Liver (tissue), 9 donors: ENCODE measurements around the gene MYCBPAP. TPM values are rescaled to one million over a fixed set of nuclear protein-coding genes. Genes with fewer than 3 reads are reported as not detected.

Source experiments
- DNase-seq: peaks from one replicate; pipeline ENCODE4 v3.0.0-alpha.2; 2017; ENCODE audit warnings: low spot score
- H3K27ac ChIP-seq, 2 donors: one replicate each; pipeline ENCODE4 v1.7.0; 2013; ENCODE audit warnings: inconsistent platforms in 2 of 2, low read length in 2 of 2, control low read depth in 1 of 2, low read depth in 1 of 2, mild to moderate bottlenecking in 1 of 2
- H3K27me3 ChIP-seq, 4 donors: one replicate each; pipeline versions ENCODE4 v1.6.1 to v1.7.0; 2013; ENCODE audit warnings: low read length in 3 of 4, inconsistent platforms in 1 of 4, mild to moderate bottlenecking in 1 of 4, moderate library complexity in 1 of 4; ENCODE audit not compliant: control insufficient read depth in 4 of 4, insufficient read depth in 4 of 4
- H3K36me3 ChIP-seq, 4 donors: one replicate each; pipeline versions ENCODE4 v1.6.1 to v1.7.0; 2013; ENCODE audit warnings: low read length in 3 of 4, mild to moderate bottlenecking in 3 of 4, low read depth in 1 of 4, moderate library complexity in 1 of 4; ENCODE audit not compliant: control insufficient read depth in 4 of 4, insufficient read depth in 3 of 4
- H3K4me1 ChIP-seq, 4 donors: one replicate each; pipeline versions ENCODE4 v1.6.1 to v1.7.0; 2013; ENCODE audit warnings: low read length in 3 of 4, mild to moderate bottlenecking in 3 of 4, moderate library complexity in 1 of 4; ENCODE audit not compliant: control insufficient read depth in 4 of 4, insufficient read depth in 4 of 4
- H3K4me3 ChIP-seq, 3 donors: one replicate each; pipeline versions ENCODE4 v1.6.1 to v1.7.0; 2013; ENCODE audit warnings: low read length in 3 of 3, control low read depth in 1 of 3, low read depth in 1 of 3, mild to moderate bottlenecking in 1 of 3
- H3K9ac ChIP-seq, 2 donors: one replicate each; pipeline ENCODE4 v1.7.0; 2013; ENCODE audit warnings: low read length in 2 of 2, mild to moderate bottlenecking in 2 of 2, moderate library complexity in 2 of 2, control low read depth in 1 of 2, low read depth in 1 of 2
- H3K9me3 ChIP-seq, 4 donors: one replicate each; pipeline versions ENCODE4 v1.6.1 to v1.7.0; 2013; ENCODE audit warnings: low read length in 3 of 4; ENCODE audit not compliant: control insufficient read depth in 4 of 4
- EGR1 ChIP-seq, 2 donors: IDR thresholded peaks; 2 replicates each; pipeline ENCODE4 v1.6.1; 2016 to 2018; ENCODE audit warnings: antibody characterized with exemption in 2 of 2, low read depth in 2 of 2
- FOXA1 ChIP-seq: IDR thresholded peaks from 2 replicates; pipeline ENCODE4 v1.6.1; 2016; ENCODE audit warnings: antibody characterized with exemption
- FOXA2 ChIP-seq: IDR thresholded peaks from 2 replicates; pipeline ENCODE4 v1.6.1; 2016; ENCODE audit warnings: antibody characterized with exemption
- GABPA ChIP-seq, 2 donors: IDR thresholded peaks in 1 of 2; conservative IDR thresholded peaks in 1 of 2; 2 replicates each; pipeline ENCODE4 v1.6.1; 2016; ENCODE audit warnings: antibody characterized with exemption in 2 of 2, mild to moderate bottlenecking in 1 of 2, moderate library complexity in 1 of 2
- HNF4A ChIP-seq, 2 donors: conservative IDR thresholded peaks; 2 replicates each; pipeline ENCODE4 v1.6.1; 2016; ENCODE audit warnings: antibody characterized with exemption in 2 of 2, mild to moderate bottlenecking in 2 of 2
- HNF4G ChIP-seq: IDR thresholded peaks from 2 replicates; pipeline ENCODE4 v1.6.1; 2016; ENCODE audit warnings: antibody characterized with exemption
- JUND ChIP-seq, 2 donors: IDR thresholded peaks; 2 replicates each; pipeline ENCODE4 v1.6.1; 2016; ENCODE audit warnings: antibody characterized with exemption in 2 of 2
- NR2F2 ChIP-seq: IDR thresholded peaks from 2 replicates; pipeline ENCODE4 v1.6.1; 2016; ENCODE audit warnings: antibody characterized with exemption
- RAD21 ChIP-seq, 2 donors: IDR thresholded peaks; 2 replicates each; pipeline ENCODE4 v1.6.1; 2016; ENCODE audit warnings: antibody characterized with exemption in 2 of 2, mild to moderate bottlenecking in 2 of 2
- RXRA ChIP-seq, 2 donors: IDR thresholded peaks; 2 replicates each; pipeline ENCODE4 v1.6.1; 2017 to 2018; ENCODE audit warnings: antibody characterized with exemption in 2 of 2, mild to moderate bottlenecking in 1 of 2
- SP1 ChIP-seq: IDR thresholded peaks from 2 replicates; pipeline ENCODE4 v1.6.1; 2018; ENCODE audit warnings: antibody characterized with exemption, mild to moderate bottlenecking
- TAF1 ChIP-seq: conservative IDR thresholded peaks from 2 replicates; pipeline ENCODE4 v1.6.1; 2016; ENCODE audit warnings: antibody characterized with exemption, mild to moderate bottlenecking
- YY1 ChIP-seq: IDR thresholded peaks from 2 replicates; pipeline ENCODE4 v1.6.1; 2016; ENCODE audit warnings: antibody characterized with exemption, mild to moderate bottlenecking
- WGBS: extraction: QIAGEN DNeasy Blood & Tissue Kit; methylation state at CpG from one replicate; pipeline ENCODE4 v1.1.7; 2013; 5-methylcytosine and 5-hydroxymethylcytosine counted together
- polyA plus RNA-seq, 2 donors: library from polyadenylated mRNA; stranded (reverse) in 1 of 2; unstranded in 1 of 2; fragments of 200-250 nt in 1 of 2; fragments of >200 nt in 1 of 2; fragmentation: Nextera tagmentation in 1 of 2; extraction: Ambion mirVana in 1 of 2; gene quantifications; one replicate each; pipeline versions ENCODE4 v1.2.1 to v1.2.3, GENCODE V29; 2013 to 2015
- total RNA-seq, 2 donors: library from RNA; depleted of rRNA; stranded (reverse); fragments of >200 nt; gene quantifications; one replicate each; pipeline ENCODE4 v1.2.3, GENCODE V29; 2014
- TF ChIP-seq, protein P1 (sequence below): IDR thresholded peaks from 2 replicates; pipeline ENCODE4 v1.6.1; 2016; ENCODE audit warnings: antibody characterized with exemption
- TF ChIP-seq, protein P2 (sequence below): IDR thresholded peaks from 2 replicates; pipeline ENCODE4 v1.6.1; 2016; ENCODE audit warnings: antibody characterized with exemption, mild to moderate bottlenecking
- TF ChIP-seq, protein P3 (sequence below): IDR thresholded peaks from 2 replicates; pipeline ENCODE4 v1.6.1; 2016; ENCODE audit warnings: antibody characterized with exemption
- TF ChIP-seq, protein P4 (sequence below): IDR thresholded peaks from 2 replicates; pipeline ENCODE4 v1.6.1; 2016; ENCODE audit warnings: antibody characterized with exemption
- TF ChIP-seq, protein P5 (sequence below): fragments of 150-350 bp; IDR thresholded peaks from 2 replicates; pipeline ENCODE4 v1.5.1; 2017; ENCODE audit warnings: improper control_type of control experiment, low read depth, low read length; ENCODE audit not compliant: missing input control
- donor health status: healthy.
- donor health status: healthy.
- donor health status: healthy.
- donor health status: healthy.
- donor health status: healthy.

Gene MYCBPAP
- total and polyA plus RNA-seq, 4 donors: 0.23 to 0.25 TPM; not detected in 2

DNA sequence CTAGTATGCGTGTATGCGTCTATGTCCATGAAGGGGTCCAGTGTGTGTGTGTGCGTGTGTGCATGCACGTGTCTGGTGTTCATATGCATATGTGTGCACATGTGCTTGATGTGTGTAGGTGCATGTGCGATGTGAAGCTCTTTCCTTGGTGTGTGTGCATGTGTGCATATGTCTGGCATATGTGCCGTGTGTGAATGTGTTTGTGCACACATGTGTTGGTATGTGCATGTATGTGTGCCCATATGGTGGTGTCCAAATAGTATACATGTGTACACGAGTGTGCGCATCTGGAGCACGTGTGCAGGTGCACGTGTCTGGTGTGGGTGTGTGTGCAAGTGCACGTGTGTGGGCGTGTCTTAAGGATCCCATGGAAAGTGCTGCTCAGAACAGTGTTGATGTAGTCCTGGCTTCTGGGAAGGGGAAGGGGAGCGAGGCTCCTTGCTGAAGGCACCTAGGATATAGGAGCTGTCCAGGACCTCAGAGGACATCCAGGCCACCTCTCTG lies 69.3 kb downstream of the MYCBPAP start:
- Histone ChIP-seq H3K27me3 (no peaks in the 10 kb centered on the region), H3K27ac (no peak overlapping the region), H3K9me3 (no peaks in the 10 kb centered on the region), H3K4me3 (no peak overlapping the region), H3K9ac (no peak overlapping the region), H3K36me3 (no peaks in the 10 kb centered on the region), H3K4me1 (no peaks in the 10 kb centered on the region)
- DNase-seq: no peak
- 90% methylated on average over 13 of the region's 13 CpGs for WGBS
- no peak for TF ChIP-seq GABPA (IDR thresholded peaks at IDR 0.05 in 1 of 2, conservative IDR thresholded peaks at IDR 0.05 in 1 of 2)
- TF ChIP-seq, protein P1, sequence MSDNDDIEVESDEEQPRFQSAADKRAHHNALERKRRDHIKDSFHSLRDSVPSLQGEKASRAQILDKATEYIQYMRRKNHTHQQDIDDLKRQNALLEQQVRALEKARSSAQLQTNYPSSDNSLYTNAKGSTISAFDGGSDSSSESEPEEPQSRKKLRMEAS: no peak
- no peak for TF ChIP-seq HNF4G
- no peak for TF ChIP-seq FOXA1
- TF ChIP-seq, protein P2, sequence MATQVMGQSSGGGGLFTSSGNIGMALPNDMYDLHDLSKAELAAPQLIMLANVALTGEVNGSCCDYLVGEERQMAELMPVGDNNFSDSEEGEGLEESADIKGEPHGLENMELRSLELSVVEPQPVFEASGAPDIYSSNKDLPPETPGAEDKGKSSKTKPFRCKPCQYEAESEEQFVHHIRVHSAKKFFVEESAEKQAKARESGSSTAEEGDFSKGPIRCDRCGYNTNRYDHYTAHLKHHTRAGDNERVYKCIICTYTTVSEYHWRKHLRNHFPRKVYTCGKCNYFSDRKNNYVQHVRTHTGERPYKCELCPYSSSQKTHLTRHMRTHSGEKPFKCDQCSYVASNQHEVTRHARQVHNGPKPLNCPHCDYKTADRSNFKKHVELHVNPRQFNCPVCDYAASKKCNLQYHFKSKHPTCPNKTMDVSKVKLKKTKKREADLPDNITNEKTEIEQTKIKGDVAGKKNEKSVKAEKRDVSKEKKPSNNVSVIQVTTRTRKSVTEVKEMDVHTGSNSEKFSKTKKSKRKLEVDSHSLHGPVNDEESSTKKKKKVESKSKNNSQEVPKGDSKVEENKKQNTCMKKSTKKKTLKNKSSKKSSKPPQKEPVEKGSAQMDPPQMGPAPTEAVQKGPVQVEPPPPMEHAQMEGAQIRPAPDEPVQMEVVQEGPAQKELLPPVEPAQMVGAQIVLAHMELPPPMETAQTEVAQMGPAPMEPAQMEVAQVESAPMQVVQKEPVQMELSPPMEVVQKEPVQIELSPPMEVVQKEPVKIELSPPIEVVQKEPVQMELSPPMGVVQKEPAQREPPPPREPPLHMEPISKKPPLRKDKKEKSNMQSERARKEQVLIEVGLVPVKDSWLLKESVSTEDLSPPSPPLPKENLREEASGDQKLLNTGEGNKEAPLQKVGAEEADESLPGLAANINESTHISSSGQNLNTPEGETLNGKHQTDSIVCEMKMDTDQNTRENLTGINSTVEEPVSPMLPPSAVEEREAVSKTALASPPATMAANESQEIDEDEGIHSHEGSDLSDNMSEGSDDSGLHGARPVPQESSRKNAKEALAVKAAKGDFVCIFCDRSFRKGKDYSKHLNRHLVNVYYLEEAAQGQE: no peak
- TF ChIP-seq, protein P3, sequence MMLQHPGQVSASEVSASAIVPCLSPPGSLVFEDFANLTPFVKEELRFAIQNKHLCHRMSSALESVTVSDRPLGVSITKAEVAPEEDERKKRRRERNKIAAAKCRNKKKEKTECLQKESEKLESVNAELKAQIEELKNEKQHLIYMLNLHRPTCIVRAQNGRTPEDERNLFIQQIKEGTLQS: no peak
- TF ChIP-seq, protein P4, sequence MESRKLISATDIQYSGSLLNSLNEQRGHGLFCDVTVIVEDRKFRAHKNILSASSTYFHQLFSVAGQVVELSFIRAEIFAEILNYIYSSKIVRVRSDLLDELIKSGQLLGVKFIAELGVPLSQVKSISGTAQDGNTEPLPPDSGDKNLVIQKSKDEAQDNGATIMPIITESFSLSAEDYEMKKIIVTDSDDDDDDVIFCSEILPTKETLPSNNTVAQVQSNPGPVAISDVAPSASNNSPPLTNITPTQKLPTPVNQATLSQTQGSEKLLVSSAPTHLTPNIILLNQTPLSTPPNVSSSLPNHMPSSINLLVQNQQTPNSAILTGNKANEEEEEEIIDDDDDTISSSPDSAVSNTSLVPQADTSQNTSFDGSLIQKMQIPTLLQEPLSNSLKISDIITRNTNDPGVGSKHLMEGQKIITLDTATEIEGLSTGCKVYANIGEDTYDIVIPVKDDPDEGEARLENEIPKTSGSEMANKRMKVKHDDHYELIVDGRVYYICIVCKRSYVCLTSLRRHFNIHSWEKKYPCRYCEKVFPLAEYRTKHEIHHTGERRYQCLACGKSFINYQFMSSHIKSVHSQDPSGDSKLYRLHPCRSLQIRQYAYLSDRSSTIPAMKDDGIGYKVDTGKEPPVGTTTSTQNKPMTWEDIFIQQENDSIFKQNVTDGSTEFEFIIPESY: no peak
- TF ChIP-seq RAD21 (IDR thresholded peaks at IDR 0.05): no peak
- TF ChIP-seq RXRA (IDR thresholded peaks at IDR 0.05): no peak
- no peak for TF ChIP-seq EGR1 (IDR thresholded peaks at IDR 0.05; ENCODE audit: low read depth in 2 of 2)
- TF ChIP-seq FOXA2: no peak
- no peak for TF ChIP-seq SP1
- TF ChIP-seq NR2F2: no peak
- TF ChIP-seq, protein P5, sequence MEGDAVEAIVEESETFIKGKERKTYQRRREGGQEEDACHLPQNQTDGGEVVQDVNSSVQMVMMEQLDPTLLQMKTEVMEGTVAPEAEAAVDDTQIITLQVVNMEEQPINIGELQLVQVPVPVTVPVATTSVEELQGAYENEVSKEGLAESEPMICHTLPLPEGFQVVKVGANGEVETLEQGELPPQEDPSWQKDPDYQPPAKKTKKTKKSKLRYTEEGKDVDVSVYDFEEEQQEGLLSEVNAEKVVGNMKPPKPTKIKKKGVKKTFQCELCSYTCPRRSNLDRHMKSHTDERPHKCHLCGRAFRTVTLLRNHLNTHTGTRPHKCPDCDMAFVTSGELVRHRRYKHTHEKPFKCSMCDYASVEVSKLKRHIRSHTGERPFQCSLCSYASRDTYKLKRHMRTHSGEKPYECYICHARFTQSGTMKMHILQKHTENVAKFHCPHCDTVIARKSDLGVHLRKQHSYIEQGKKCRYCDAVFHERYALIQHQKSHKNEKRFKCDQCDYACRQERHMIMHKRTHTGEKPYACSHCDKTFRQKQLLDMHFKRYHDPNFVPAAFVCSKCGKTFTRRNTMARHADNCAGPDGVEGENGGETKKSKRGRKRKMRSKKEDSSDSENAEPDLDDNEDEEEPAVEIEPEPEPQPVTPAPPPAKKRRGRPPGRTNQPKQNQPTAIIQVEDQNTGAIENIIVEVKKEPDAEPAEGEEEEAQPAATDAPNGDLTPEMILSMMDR: no peak
- no peak for TF ChIP-seq TAF1
- no peak for TF ChIP-seq HNF4A (conservative IDR thresholded peaks at IDR 0.05)
- TF ChIP-seq JUND (IDR thresholded peaks at IDR 0.05): no peak
- no peak for TF ChIP-seq YY1
